ENCODE results near the gene PLA2R1.

The PLA2R1 gene

GRCh38 chr2:159891917-159892730 is 170.3 kb downstream of the PLA2R1 start:
- no peak for DNase-seq

- DNase-seq: no peak
These were observed 171.2 kb downstream of the PLA2R1 start for GRCh38 chr2:159891267-159891588.

GRCh38 chr2:159890551-159891266 is 171.7 kb downstream of the PLA2R1 start:
- peak; percentile 94 for DNase-seq

- DNase-seq: no peak
These were observed 180.2 kb downstream of the PLA2R1 start for GRCh38 chr2:159882130-159882745.

Data from inflammatory macrophage treated with lipopolysaccharide for 4 hours (primary cell).